HepG2 (cell line): ENCODE data around the gene ERBB4. TPM values are rescaled to one million over a fixed set of nuclear protein-coding genes. Genes with fewer than 3 reads are reported as not detected.

ENCODE experiments used
- ATAC-seq: fragments of 200-7000 bp; cut with Tn5 transposase; 3 replicates; pipeline ENCODE4 v1.9.1; 2020; ENCODE audit warnings: mild to moderate bottlenecking, moderate library complexity
- BruUV-seq: library from RNA; stranded (reverse); fragments of 400-500 nt; replicated peaks from 2 replicates; lab custom pipeline; 2021; lab: Mats Ljungman, UMichigan
- CTCF ChIA-PET: fragments of 300-600 bp; formaldehyde crosslinking; extraction: SDS; loops from one replicate; lab custom pipeline; 2021; ENCODE audit warnings: low total read pairs, inconsistent platforms, low intra/inter-chr PET ratio; lab: Yijun Ruan, JAX
- POLR2A ChIA-PET: fragments of 350-600 bp; sonication (Branson Sonifier 250); formaldehyde crosslinking; loops from one replicate; lab custom pipeline; 2020; ENCODE audit warnings: antibody characterized with exemption, inconsistent platforms; lab: Yijun Ruan, JAX
- DNase-seq: peaks from one replicate; pipeline ENCODE4 v3.0.0-alpha.2; 2015; ENCODE audit warnings: low spot score
- FAIRE-seq: peaks from 3 replicates; lab custom pipeline; 2011; peaks lifted over from hg19 to GRCh38; lab: Jason Lieb, UNC
- H2AFZ ChIP-seq: one replicate; pipeline ENCODE4 v1.6.1; 2011; ENCODE audit warnings: low read length, inconsistent platforms
- H3K27ac ChIP-seq: fragments of 300-600 bp; 3 replicates; pipeline ENCODE4 v1.8.0; 2011; ENCODE audit warnings: mixed run types, mild to moderate bottlenecking, mixed read lengths, low read length, inconsistent platforms; ENCODE audit not compliant: insufficient read depth; ENCODE audit errors: extremely low read length
- H3K27me3 ChIP-seq, 2 experiments: fragments of 200-600 bp in 1 of 2; 2 replicates in 1 of 2; 3 replicates in 1 of 2; pipeline versions ENCODE4 v1.6.0 to v1.8.0; 2011; ENCODE audit warnings: low read length in 2 of 2, mild to moderate bottlenecking in 2 of 2, moderate library complexity in 2 of 2, inconsistent platforms in 1 of 2; ENCODE audit not compliant: insufficient read depth in 2 of 2, control insufficient read depth in 1 of 2
- H3K36me3 ChIP-seq, 2 experiments: fragments of 200-600 bp in 1 of 2; replicated peaks in 1 of 2; 2 replicates in 1 of 2; 3 replicates in 1 of 2; pipeline versions ENCODE4 v1.5.1 to v1.8.0; 2011; ENCODE audit warnings: low read length in 2 of 2, inconsistent platforms in 1 of 2; ENCODE audit not compliant: insufficient read depth in 2 of 2, control insufficient read depth in 1 of 2
- H3K4me1 ChIP-seq: 2 replicates; pipeline ENCODE4 v1.5.1; 2012; ENCODE audit warnings: low read length, inconsistent platforms; ENCODE audit not compliant: insufficient read depth
- H3K4me2 ChIP-seq: 2 replicates; pipeline ENCODE4 v1.6.0; 2011; ENCODE audit warnings: low read depth, low read length, inconsistent platforms
- H3K4me3 ChIP-seq, 3 experiments: fragments of 200-600 bp in 1 of 3; sonication (generic), shearing (Covaris generic) in 1 of 3; replicated peaks in 1 of 3; 2 replicates each; pipeline ENCODE4 v1.5.1; 2011 to 2016; ENCODE audit warnings: low read length in 3 of 3, inconsistent platforms in 2 of 3, low read depth in 2 of 3, mild to moderate bottlenecking in 2 of 3, control low read depth in 1 of 3, mixed read lengths in 1 of 3; ENCODE audit not compliant: insufficient read depth in 1 of 3
- H3K79me2 ChIP-seq: one replicate; pipeline ENCODE4 v1.6.1; 2011; ENCODE audit warnings: low read length, inconsistent platforms; ENCODE audit not compliant: insufficient read depth
- H3K9ac ChIP-seq: 2 replicates; pipeline ENCODE4 v1.6.0; 2011; ENCODE audit warnings: mild to moderate bottlenecking, low read depth, low read length, inconsistent platforms; ENCODE audit not compliant: insufficient read depth
- H3K9me3 ChIP-seq: 2 replicates; pipeline ENCODE4 v1.5.1; 2012; ENCODE audit warnings: mild to moderate bottlenecking, low read length
- H4K20me1 ChIP-seq: 2 replicates; pipeline ENCODE4 v1.6.0; 2011; ENCODE audit warnings: inconsistent platforms, mild to moderate bottlenecking, low read length, moderate library complexity; ENCODE audit not compliant: insufficient read depth
- ASH2L ChIP-seq: fragments of 300-600, 200-600 bp; sonication (generic); IDR thresholded peaks from 2 replicates; pipeline ENCODE4 v1.7.0; 2017; ENCODE audit warnings: low read depth, mild to moderate bottlenecking, moderate library complexity, mixed read lengths, low read length; ENCODE audit not compliant: insufficient read length
- KDM1A ChIP-seq: IDR thresholded peaks from 2 replicates; pipeline ENCODE4 v1.6.1; 2016; ENCODE audit warnings: missing compliant biosample characterization
- MXI1 ChIP-seq: IDR thresholded peaks from 3 replicates; pipeline ENCODE4 v1.6.1; 2012; ENCODE audit warnings: low read depth, low read length, inconsistent platforms, borderline replicate concordance
- TMF1 ChIP-seq: sonication (generic); formaldehyde crosslinking; IDR thresholded peaks from 2 replicates; pipeline ENCODE4 v1.8.1; 2022; ENCODE audit warnings: low read depth, missing genetic modification reagents
- ZNF101 ChIP-seq: sonication (generic); formaldehyde crosslinking; IDR thresholded peaks from 2 replicates; pipeline ENCODE4 v1.4.0; 2020; ENCODE audit warnings: mild to moderate bottlenecking, low read depth, missing genetic modification reagents, borderline replicate concordance
- ZNF318 ChIP-seq: sonication (generic); formaldehyde crosslinking; IDR thresholded peaks from 2 replicates; pipeline ENCODE4 v1.4.0; 2020; ENCODE audit warnings: mild to moderate bottlenecking, missing genetic modification reagents
- ZNF562 ChIP-seq: sonication (generic); formaldehyde crosslinking; IDR thresholded peaks from 2 replicates; pipeline ENCODE4 v1.8.0; 2022; ENCODE audit warnings: missing genetic modification reagents, borderline replicate concordance
- ZNF703 ChIP-seq: sonication (generic); formaldehyde crosslinking; IDR thresholded peaks from 2 replicates; pipeline ENCODE4 v1.5.1; 2020; ENCODE audit warnings: missing genetic modification reagents, mild to moderate bottlenecking, moderate library complexity, borderline replicate concordance
- WGBS: methylation state at CpG from one replicate; pipeline ENCODE4 v1.1.6; 2017; ENCODE audit warnings: low lambda C conversion rate; 5-methylcytosine and 5-hydroxymethylcytosine counted together
- in situ Hi-C: cut with HindIII; loops from 2 replicates; pipeline ENCODE4 v1.10.0; 2017; ENCODE audit warnings: low pct_unique_long_range_greater_than_20kb; ENCODE audit not compliant: extremely low pct_ligation_motif_present
- intact Hi-C: fragments of 100-400 bp; cut with micrococcal nuclease; formaldehyde crosslinking; loops from one replicate; pipeline ENCODE4 v1.10.0; 2022; ENCODE audit not compliant: unreplicated experiment
- polyA plus RNA-seq, 8 experiments: library from polyadenylated mRNA; depleted of rRNA in 3 of 8; stranded (reverse) in 7 of 8; unstranded in 1 of 8; fragments of >200 nt; fragmentation: Illumina TruSeq in 4 of 8; extraction: Trizol in 4 of 8; gene quantifications; 2 replicates each; pipeline versions ENCODE4 v1.2.1 to v1.2.3, GENCODE V29; 2011 to 2016; ENCODE audit warnings: low read depth in 4 of 8, missing spikeins in 1 of 8, mixed read lengths in 1 of 8; ENCODE audit not compliant: insufficient read depth in 1 of 8
- total RNA-seq, 5 experiments: library from RNA; depleted of rRNA; stranded (reverse); fragments of >200 nt; fragmentation: Illumina TruSeq; extraction: Trizol; gene quantifications; 2 replicates each; pipeline ENCODE4 v1.2.3, GENCODE V29; 2016; ENCODE audit warnings: low read depth in 1 of 5
- TF ChIP-seq, protein P1 (sequence below): sonication (generic); formaldehyde crosslinking; IDR thresholded peaks from 2 replicates; pipeline ENCODE4 v1.4.0; 2020; ENCODE audit warnings: missing genetic modification reagents

Gene ERBB4
- total and polyA plus RNA-seq, 2 of the 13 experiments (the other 11 are each of a cell fraction or from before 2014, with no cell fraction given) = not detected

DNA sequence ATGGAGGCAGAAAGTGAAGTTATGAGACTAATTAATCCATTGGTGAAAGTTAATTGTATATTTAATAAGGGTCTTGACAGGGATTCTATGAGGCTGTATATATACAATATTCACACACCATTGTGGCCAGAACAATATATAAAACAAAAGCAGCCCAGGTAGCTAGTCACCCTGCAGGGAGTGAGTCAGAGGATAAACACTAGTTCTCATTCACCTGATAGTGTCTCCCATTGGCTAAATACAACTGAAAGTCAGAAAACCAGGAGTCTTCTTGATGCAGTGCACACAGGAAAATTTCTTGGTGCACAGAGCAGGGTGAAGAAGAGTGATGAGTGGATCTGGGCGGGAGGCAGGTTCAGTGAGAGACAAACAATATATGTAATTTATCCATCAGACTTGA, 465.2 kb downstream of the ERBB4 start:
- FAIRE-seq (no peak), DNase-seq (no peak), ATAC-seq (no peak)
- no peak overlapping the region for H3K27ac ChIP-seq
- no peaks in the 10 kb centered on the region for H3K4me1 ChIP-seq
- H3K9me3 ChIP-seq = no peaks in the 10 kb centered on the region
- POLR2A ChIA-PET = no interaction called here
- H3K4me3 ChIP-seq = no peak overlapping the region
- BruUV-seq = no TSS peak
- no peaks in the 10 kb centered on the region for H3K36me3 ChIP-seq
- no peaks in the 10 kb centered on the region for H3K79me2 ChIP-seq
- H3K4me2 ChIP-seq = no peak overlapping the region
- no peak overlapping the region for H2AFZ ChIP-seq
- H4K20me1 ChIP-seq = no peaks in the 10 kb centered on the region
- H3K9ac ChIP-seq = no peak overlapping the region
- in situ Hi-C loops = no loop called here
- 0% methylated on average over 1 of the region's 1 CpG for WGBS
- intact Hi-C loops = no loop called here
- CTCF ChIA-PET = no interaction called here
- H3K27me3 ChIP-seq = no peaks in the 10 kb centered on the region
- TF ChIP-seq KDM1A (no peak), TMF1 (CRISPR knock-in tag) (no peak), ZNF703 (CRISPR knock-in tag) (no peak), ZNF318 (no peak), ZNF101 (no peak), MXI1 (no peak), ZNF562 (CRISPR knock-in tag) (no peak), ASH2L (no peak)
- TF ChIP-seq, protein P1, sequence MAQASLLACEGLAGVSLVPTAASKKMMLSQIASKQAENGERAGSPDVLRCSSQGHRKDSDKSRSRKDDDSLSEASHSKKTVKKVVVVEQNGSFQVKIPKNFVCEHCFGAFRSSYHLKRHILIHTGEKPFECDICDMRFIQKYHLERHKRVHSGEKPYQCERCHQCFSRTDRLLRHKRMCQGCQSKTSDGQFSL (CRISPR knock-in tag) = no peak
